ENCODE measurements around the gene SLC10A1.

Gene SLC10A1

GRCh38 chr14:69795691-69796090 lies 1.4 kb downstream of the SLC10A1 start:
- no peak for DNase-seq
- Histone ChIP-seq H3K4me1 (no peaks in the 10 kb centered on the region), H3K9me3 (no peaks in the 10 kb centered on the region), H3K36me3 (no peaks in the 10 kb centered on the region), H3K4me3 (no peak overlapping the region), H3K27me3 (no peaks in the 10 kb centered on the region), H3K27ac (no peak overlapping the region)
- intact Hi-C loops (cut with DNase I; ENCODE audit: low total_unique reads): loop anchor here (5.0 kb wide), 1 partner anchor 1202 kb away; no protein-coding TSS in a partner anchor
- no peak for TF ChIP-seq CTCF (IDR thresholded peaks at IDR 0.05)

GRCh38 chr14:69794791-69795190 lies 2.2 kb downstream of the SLC10A1 start:
- no peak for DNase-seq
- H3K4me3 ChIP-seq: no peak overlapping the region
- no peak overlapping the region for H3K27ac ChIP-seq
- no peaks in the 10 kb centered on the region for H3K4me1 ChIP-seq
- H3K27me3 ChIP-seq: no peaks in the 10 kb centered on the region
- intact Hi-C loops (cut with DNase I; ENCODE audit: low total_unique reads): loop anchor here (5.0 kb wide), 1 partner anchor 1203 kb away; no protein-coding TSS in a partner anchor
- no peaks in the 10 kb centered on the region for H3K36me3 ChIP-seq
- no peaks in the 10 kb centered on the region for H3K9me3 ChIP-seq
- TF ChIP-seq CTCF (IDR thresholded peaks at IDR 0.05): no peak

- H3K36me3 ChIP-seq: no peaks in the 10 kb centered on the region
- TF ChIP-seq CTCF (IDR thresholded peaks at IDR 0.05): no peak
- H3K9me3 ChIP-seq: no peaks in the 10 kb centered on the region
- no peak overlapping the region for H3K4me3 ChIP-seq
- H3K27ac ChIP-seq: no peak overlapping the region
- DNase-seq: no peak
- intact Hi-C loops (cut with DNase I; ENCODE audit: low total_unique reads): no loop called here
- no peaks in the 10 kb centered on the region for H3K4me1 ChIP-seq
- H3K27me3 ChIP-seq: no peaks in the 10 kb centered on the region
Observed at GRCh38 chr14:69792887-69793421, 4.1 kb downstream of the SLC10A1 start.

GRCh38 chr14:69789118-69789640 lies 7.9 kb downstream of the SLC10A1 start:
- DNase-seq: no peak
- no peak overlapping the region for H3K4me3 ChIP-seq
- no peaks in the 10 kb centered on the region for H3K27me3 ChIP-seq
- TF ChIP-seq CTCF (IDR thresholded peaks at IDR 0.05): no peak
- H3K36me3 ChIP-seq: peaks cover 0 to 11% (median 7%) of the 10 kb centered on the region in 3 donors
- H3K27ac ChIP-seq: no peak overlapping the region
- intact Hi-C loops (cut with DNase I; ENCODE audit: low total_unique reads): no loop called here
- H3K9me3 ChIP-seq: no peaks in the 10 kb centered on the region
- no peaks in the 10 kb centered on the region for H3K4me1 ChIP-seq

GRCh38 chr14:69786603-69787002 lies 10.4 kb downstream of the SLC10A1 start:
- Histone ChIP-seq H3K9me3 (no peaks in the 10 kb centered on the region), H3K4me1 (no peaks in the 10 kb centered on the region), H3K4me3 (no peak overlapping the region), H3K27ac (no peak overlapping the region), H3K36me3 (peaks cover 0 to 20% (median 7%) of the 10 kb centered on the region in 3 donors), H3K27me3 (no peaks in the 10 kb centered on the region)
- DNase-seq: no peak
- intact Hi-C loops (cut with DNase I; ENCODE audit: low total_unique reads): no loop called here
- TF ChIP-seq CTCF (IDR thresholded peaks at IDR 0.05): no peak
